GM10266 (cell line): ENCODE data around the gene PNPLA3.

ENCODE experiments used
- DNase-seq: peaks from one replicate; pipeline ENCODE4 v3.0.0; 2012; ENCODE audit errors: extremely low spot score
- TF ChIP-seq, protein P1 (sequence below): IDR thresholded peaks from 2 replicates; pipeline ENCODE4 v1.5.1; 2012; ENCODE audit warnings: mild to moderate bottlenecking, low read depth; ENCODE audit not compliant: control insufficient read depth, insufficient read depth; ENCODE audit errors: missing control alignments

Gene PNPLA3

DNA sequence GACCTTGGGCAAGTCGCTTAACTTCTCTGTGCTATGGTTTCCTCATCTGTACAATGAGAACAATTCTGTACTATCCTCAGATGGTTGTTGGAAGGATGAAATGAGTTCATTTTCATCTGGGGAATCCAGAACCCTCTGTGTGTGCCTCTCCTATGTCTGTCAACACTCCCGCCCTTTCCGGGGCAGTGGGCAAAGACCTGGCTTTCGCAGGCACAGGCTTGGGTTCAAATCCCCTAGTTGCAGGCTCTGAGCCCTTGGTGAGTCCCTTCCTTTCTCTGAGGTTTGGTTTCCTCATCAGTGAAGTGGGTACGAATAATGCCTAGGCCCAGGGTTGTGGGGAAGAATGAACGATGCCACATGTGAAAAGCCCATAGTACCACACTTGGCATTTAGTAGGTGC, 37.8 kb upstream of the PNPLA3 start:
- no peak for DNase-seq
- TF ChIP-seq, protein P1, sequence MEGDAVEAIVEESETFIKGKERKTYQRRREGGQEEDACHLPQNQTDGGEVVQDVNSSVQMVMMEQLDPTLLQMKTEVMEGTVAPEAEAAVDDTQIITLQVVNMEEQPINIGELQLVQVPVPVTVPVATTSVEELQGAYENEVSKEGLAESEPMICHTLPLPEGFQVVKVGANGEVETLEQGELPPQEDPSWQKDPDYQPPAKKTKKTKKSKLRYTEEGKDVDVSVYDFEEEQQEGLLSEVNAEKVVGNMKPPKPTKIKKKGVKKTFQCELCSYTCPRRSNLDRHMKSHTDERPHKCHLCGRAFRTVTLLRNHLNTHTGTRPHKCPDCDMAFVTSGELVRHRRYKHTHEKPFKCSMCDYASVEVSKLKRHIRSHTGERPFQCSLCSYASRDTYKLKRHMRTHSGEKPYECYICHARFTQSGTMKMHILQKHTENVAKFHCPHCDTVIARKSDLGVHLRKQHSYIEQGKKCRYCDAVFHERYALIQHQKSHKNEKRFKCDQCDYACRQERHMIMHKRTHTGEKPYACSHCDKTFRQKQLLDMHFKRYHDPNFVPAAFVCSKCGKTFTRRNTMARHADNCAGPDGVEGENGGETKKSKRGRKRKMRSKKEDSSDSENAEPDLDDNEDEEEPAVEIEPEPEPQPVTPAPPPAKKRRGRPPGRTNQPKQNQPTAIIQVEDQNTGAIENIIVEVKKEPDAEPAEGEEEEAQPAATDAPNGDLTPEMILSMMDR = no peak

DNA sequence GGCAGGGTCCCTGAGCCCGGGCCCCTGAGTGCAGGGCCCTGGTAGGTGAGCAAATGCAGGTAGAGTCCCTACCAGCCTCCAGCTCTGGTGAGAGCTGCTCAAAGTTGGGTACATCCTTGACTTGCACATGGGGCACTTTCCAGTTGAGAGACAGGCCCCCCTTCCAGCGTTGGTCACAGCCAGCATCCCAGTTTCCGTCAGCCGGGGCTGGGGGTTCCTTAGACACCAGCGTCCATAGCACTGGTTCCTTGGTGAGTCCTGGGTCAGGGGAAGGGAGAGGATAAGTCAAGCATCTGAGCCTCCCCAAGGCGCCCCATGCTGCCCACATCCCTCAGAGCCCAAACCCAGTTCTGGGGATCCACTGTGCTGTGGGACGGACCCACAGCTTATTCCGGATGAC, 37.4 kb upstream of the PNPLA3 start:
- TF ChIP-seq, protein P1 = no peak
- no peak for DNase-seq

DNA sequence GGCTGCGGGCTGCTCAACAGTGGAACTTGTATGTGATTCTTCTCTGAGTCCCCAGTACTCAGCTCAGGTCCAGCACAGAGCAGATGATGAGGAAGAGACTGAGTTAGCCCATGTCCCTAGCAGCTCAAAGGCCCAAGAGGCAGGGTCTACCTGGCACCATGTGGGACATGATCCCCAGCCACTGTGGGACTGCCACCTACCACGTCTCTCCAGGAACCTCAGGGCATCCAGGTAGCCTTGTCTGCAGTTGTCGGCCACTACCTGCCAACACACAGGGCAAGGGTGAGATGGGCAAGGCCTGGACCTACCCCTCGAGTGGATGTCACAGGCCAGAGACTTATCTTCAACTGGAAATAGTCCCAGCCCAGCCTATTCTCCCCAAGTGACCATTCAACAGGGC, 36.2 kb upstream of the PNPLA3 start:
- no peak for DNase-seq
- TF ChIP-seq, protein P1 = no peak

DNA sequence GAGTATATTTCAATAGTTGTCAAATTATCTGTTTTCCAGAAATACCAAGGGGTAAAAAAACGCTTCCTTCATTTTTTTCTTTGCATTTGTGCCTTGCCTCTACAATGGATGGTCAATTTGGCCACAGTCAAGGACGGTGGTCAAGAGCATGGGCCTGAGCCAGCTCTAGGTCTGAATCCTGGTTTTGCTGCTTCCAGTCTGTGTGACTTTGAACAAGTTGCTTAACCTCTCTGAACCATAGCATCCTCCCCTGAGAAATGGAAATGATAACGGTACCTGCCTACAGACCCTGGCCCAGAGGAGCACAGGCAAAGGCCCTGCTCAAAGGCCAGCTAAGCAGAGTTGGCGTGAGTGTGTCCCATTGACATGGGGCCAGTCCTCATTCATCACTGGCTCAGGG, 34.9 kb upstream of the PNPLA3 start:
- DNase-seq = no peak
- TF ChIP-seq, protein P1 = no peak

DNA sequence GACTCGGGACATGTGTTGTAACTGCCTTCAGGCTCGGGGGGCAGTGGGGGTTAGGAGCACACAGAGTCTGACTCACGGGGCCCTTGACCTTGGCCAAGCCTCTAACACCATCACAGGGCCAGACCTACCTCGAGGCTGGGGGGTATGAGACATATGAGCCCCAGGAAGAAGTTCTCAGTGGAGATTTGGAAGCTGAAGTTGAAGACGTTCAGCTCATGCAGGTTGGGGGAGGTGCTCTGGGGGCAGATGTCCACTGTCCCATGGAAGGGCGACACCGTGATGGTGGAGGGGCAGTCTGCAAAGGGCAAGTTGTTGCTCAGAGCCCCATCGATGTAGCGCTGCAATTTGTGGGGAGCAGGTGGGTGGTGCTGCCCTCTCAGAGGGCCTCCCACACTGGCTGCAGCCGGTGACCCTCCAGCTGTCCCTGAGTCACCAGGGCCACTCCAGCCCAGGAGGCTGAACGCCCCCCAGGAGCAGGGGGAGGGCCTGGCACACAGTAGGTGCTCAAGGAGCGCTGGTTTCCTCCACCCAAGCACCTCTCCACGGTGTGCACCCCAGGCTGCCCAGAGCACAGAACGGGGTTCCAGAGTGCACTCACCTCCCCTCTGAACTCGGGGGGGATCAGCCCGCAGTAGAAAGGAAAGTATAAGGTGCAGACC, 34.3 kb upstream of the PNPLA3 start:
- DNase-seq = no peak
- TF ChIP-seq, protein P1 = no peak

DNA sequence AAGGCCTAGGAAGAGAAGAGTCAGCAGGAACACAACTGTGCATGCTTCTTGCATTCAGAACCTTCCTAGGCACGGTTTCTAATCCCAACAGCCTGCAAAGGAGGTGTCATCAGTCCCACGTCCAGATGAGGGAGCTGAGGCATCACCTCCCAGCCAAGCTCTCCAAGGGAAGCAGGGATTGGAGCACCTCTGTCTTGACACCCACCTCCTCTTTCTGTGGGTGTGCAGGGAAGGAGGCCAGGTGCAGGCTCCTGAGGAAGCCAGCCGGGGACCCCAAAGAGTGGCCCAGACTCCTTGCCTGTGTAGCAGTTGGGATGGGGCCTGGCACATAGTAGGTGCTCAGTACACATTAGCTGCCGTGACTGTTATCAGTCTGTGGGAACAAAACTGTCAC, 33.7 kb upstream of the PNPLA3 start:
- DNase-seq = no peak
- TF ChIP-seq, protein P1 = no peak

DNA sequence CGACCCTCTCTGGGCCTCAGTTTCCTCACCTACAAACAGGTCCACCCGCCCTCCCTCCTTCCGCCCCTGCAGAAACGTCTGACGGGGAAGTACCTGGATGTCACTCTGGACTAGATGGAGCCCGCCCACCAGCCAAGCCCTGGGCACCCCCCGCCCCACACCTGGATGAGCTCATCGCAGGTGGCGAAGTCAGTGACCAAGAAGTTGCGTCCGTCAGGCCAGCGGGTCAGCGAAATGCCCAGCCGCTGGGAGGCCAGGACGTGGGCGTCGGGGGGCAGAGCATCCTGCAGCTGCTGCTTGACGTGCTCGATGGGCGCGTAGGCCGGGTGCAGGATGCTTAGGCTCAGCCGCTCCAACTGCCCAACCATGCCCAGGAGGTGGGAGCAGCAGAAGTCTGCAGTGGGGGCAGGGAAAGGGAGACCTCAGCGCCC, 32.7 kb upstream of the PNPLA3 start:
- TF ChIP-seq, protein P1 = no peak

More for the DNA sequence above, 32.7 kb upstream of the PNPLA3 start:
- DNase-seq = no peak
